GM12873 (cell line): ENCODE results near the gene RFLNA.

Source experiments
- TF ChIP-seq, protein P1 (sequence below): IDR thresholded peaks from 2 replicates; pipeline ENCODE4 v1.5.1; 2012; ENCODE audit warnings: low read depth, mild to moderate bottlenecking, moderate library complexity, low read length, control low read depth; ENCODE audit not compliant: insufficient read depth; ENCODE audit errors: missing control alignments

The RFLNA gene

GRCh38 chr12:124294780-124295341, at the start of gene RFLNA:
Gene RFLNA (plus strand): TSS chr12:124295093. CDS start chr12:124295430, 337 bp downstream.
- TF ChIP-seq, protein P1, sequence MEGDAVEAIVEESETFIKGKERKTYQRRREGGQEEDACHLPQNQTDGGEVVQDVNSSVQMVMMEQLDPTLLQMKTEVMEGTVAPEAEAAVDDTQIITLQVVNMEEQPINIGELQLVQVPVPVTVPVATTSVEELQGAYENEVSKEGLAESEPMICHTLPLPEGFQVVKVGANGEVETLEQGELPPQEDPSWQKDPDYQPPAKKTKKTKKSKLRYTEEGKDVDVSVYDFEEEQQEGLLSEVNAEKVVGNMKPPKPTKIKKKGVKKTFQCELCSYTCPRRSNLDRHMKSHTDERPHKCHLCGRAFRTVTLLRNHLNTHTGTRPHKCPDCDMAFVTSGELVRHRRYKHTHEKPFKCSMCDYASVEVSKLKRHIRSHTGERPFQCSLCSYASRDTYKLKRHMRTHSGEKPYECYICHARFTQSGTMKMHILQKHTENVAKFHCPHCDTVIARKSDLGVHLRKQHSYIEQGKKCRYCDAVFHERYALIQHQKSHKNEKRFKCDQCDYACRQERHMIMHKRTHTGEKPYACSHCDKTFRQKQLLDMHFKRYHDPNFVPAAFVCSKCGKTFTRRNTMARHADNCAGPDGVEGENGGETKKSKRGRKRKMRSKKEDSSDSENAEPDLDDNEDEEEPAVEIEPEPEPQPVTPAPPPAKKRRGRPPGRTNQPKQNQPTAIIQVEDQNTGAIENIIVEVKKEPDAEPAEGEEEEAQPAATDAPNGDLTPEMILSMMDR = no peak

GRCh38 chr12:124247331-124247730, 47.6 kb upstream of the RFLNA start:
- TF ChIP-seq, protein P1 = no peak

GRCh38 chr12:124248941-124249825, 45.7 kb upstream of the RFLNA start:
- TF ChIP-seq, protein P1 = no peak

- TF ChIP-seq, protein P1 = no peak
Measured at GRCh38 chr12:124251186-124251585, 43.7 kb upstream of the RFLNA start.

GRCh38 chr12:124252964-124253363, 41.9 kb upstream of the RFLNA start:
- TF ChIP-seq, protein P1 = no peak

DNA sequence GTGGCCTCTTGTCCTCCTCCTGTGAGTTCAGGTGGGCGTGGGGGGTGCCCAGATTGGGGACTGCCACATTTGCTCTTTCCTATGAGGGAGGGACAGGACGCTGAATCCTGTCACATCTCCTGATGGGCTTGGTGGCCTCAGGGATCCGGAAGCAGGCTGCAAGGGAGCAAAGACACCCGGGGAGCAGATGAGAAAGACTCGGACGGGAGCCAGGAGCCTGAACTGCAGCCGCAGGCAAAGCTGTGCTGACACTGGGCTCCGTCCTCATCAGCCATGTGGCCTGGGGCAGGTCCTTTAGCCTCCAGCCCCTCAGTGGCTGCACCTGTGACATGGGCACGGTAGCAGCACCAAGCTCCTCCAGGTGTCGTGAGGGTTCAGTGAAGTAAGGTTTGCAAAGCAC, 40.8 kb upstream of the RFLNA start:
- TF ChIP-seq, protein P1 = no peak
